GM06990 (cell line): ENCODE measurements around the gene PSMC4.
"Not testable (repeated sequence)": the region's sequence is repeated elsewhere in the genome, so short reads cannot be mapped to it uniquely, and the experiment has no call there.

Source experiments
- DNase-seq: peaks from one replicate; pipeline ENCODE4 v3.0.0-alpha.2; 2011; ENCODE audit not compliant: insufficient read length; ENCODE audit errors: extremely low read depth
- H3K27me3 ChIP-seq: replicated peaks from 2 replicates; pipeline ENCODE4 v1.6.0; 2011; ENCODE audit warnings: low read length; ENCODE audit not compliant: control insufficient read depth, insufficient read depth
- H3K36me3 ChIP-seq: 2 replicates; pipeline ENCODE4 v1.5.1; 2011; ENCODE audit warnings: low read length; ENCODE audit not compliant: control insufficient read depth, insufficient read depth
- H3K4me3 ChIP-seq: replicated peaks from 2 replicates; pipeline ENCODE4 v1.5.1; 2011; ENCODE audit warnings: low read depth, mild to moderate bottlenecking, control low read depth, low read length
- CTCF ChIP-seq: IDR thresholded peaks from 2 replicates; pipeline ENCODE4 v1.5.1; 2011; ENCODE audit warnings: low read length, control low read depth, mild to moderate bottlenecking, inconsistent platforms; ENCODE audit not compliant: insufficient read depth, poor library complexity, severe bottlenecking

The PSMC4 gene

DNA sequence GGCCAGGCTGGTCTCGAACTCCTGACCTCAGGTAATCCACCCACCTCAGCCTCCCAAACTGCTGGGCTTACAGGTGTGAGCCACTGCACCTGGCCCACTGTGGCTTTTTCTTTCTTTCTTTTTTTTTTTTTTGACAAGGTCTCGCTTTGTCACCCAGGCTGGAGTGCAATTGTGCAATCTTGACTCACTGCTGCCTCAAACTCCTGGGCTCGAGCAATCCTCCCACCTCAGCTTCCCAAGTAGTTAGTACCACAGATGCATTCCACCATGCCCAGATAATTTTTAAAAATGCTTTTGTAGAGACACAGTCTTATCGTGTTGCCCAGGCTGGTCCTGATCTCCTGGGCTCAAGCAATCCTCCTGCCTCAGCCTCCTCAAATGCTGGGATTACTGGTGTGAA, 24.4 kb upstream of the PSMC4 start:
- no peak for DNase-seq
- no peak for TF ChIP-seq CTCF
- no peak overlapping the region for H3K4me3 ChIP-seq
- H3K27me3 ChIP-seq: no peaks in the 10 kb centered on the region
- no peaks in the 10 kb centered on the region for H3K36me3 ChIP-seq

GRCh38 chr19:39949026-39949747, 21.8 kb upstream of the PSMC4 start:
- no peak overlapping the region for H3K4me3 ChIP-seq
- no peak for TF ChIP-seq CTCF
- no peak for DNase-seq
- H3K36me3 ChIP-seq: no peaks in the 10 kb centered on the region
- H3K27me3 ChIP-seq: no peaks in the 10 kb centered on the region

DNA sequence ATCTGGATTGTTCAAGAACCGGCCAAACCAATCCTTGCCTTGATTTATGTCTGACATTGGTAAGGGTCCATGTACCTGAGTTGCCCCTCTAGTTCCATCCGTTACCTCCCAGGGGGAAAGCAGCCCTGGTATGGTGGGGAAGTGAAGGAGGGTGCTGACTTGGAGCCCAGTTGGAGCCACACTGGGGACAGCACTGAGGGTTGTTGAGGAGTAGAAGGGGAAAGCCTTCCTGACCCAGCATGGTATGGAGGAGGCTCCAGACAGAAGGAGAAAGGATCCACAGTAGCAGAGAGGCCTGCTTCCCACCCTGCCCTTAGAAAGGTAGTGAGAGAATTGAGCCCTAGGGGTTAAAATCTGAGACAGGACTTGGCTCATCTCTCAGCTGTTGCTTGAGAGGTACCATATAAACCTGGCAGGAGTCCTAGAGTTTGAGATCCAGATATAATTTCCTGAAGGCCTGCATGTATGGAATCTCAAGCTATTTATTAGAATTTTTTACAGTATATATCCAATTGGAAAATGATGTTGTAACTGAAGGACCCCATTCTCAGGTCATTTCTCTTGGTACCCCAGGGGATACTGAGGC, 19.8 kb upstream of the PSMC4 start:
- Histone ChIP-seq H3K4me3 (no peak overlapping the region), H3K36me3 (no peaks in the 10 kb centered on the region), H3K27me3 (no peaks in the 10 kb centered on the region)
- TF ChIP-seq CTCF: no peak
- DNase-seq: no peak

GRCh38 chr19:39951686-39952085, 19.3 kb upstream of the PSMC4 start:
- no peak for TF ChIP-seq CTCF
- no peak for DNase-seq
- Histone ChIP-seq H3K27me3 (no peaks in the 10 kb centered on the region), H3K4me3 (no peak overlapping the region), H3K36me3 (no peaks in the 10 kb centered on the region)

DNA sequence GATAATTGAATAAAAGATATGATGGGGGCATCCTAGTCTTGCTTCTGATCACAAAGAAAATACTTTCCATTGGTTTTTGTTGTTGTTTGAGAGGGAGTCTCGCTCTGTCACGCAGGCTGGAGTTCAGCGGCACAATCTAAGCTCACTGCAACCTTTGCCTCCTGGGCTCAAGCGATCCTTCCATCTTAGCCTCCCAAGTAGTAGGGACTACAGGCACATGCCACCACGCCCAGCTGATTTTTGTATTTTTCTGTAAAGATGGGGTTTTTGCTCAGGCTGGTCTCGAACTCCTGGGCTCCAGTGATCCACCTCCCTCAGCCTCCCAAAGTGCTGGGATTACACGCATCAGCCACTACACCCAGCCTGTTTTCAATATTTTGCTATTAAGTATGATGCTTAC, 17.1 kb upstream of the PSMC4 start:
- DNase-seq: no peak
- Histone ChIP-seq H3K36me3 (no peaks in the 10 kb centered on the region), H3K4me3 (no peak overlapping the region), H3K27me3 (no peaks in the 10 kb centered on the region)
- TF ChIP-seq CTCF: no peak

GRCh38 chr19:39957886-39958285, 13.1 kb upstream of the PSMC4 start:
- DNase-seq, H3K4me3 ChIP-seq, H3K36me3 ChIP-seq, H3K27me3 ChIP-seq: not testable (repeated sequence)

DNA sequence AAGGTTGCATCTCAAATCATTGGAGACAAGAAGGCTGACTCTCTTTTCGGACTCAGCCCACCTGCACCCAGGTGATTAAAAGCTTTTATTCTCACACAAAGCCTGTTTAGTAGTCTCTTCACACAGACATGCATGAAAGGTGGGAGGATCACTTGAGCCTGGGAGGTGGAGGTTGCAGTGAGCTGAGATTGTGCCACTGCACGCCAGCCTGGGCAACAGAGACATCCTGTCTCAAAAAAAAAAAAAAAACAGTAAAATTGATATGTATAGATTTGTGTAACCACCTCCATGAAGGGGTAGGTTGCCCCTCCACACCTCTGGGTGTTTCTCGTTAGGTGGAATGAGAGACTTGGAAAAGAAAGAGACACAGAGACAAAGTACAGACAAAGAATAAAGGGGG, 12.0 kb upstream of the PSMC4 start:
- H3K27me3 ChIP-seq, H3K4me3 ChIP-seq, DNase-seq, H3K36me3 ChIP-seq: not testable (repeated sequence)

DNA sequence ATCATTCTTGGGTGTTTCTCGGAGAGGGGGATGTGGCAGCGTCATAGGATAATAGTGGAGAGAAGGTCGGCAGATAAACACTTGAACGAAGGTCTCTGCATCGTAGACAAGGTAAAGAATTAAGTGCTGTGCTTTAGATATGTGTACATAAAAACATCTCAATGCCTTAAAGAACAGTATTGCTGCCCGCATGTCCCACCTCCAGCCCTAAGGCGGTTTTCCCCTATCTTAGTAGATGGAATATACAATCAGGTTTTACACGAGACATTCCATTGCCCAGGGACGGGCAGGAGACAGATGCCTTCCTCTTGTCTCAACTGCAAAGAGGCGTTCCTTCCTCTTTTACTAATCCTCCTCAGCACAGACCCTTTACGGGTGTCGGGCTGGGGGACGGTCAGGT, 11.6 kb upstream of the PSMC4 start:
- H3K4me3 ChIP-seq, DNase-seq, H3K27me3 ChIP-seq, H3K36me3 ChIP-seq: not testable (repeated sequence)
